Calu3 (cell line): ENCODE data around the gene GRK5. TPM values are rescaled to one million over a fixed set of nuclear protein-coding genes. Genes with fewer than 3 reads are reported as not detected.

Source experiments
- BruUV-seq: library from RNA; stranded (reverse); fragments of 400-500 nt; replicated peaks from 2 replicates; lab custom pipeline; 2021; lab: Mats Ljungman, UMichigan
- CTCF ChIA-PET: fragments of 300-600 bp; sonication (Branson Sonifier 250); formaldehyde crosslinking; loops from one replicate; lab custom pipeline; 2022; ENCODE audit warnings: antibody characterized with exemption; lab: Charles Lee
- DNase-seq: peaks from one replicate; pipeline ENCODE4 v3.0.0; 2022
- H3K27ac Mint-ChIP-seq: one replicate; pipeline ENCODE4 v1.8.0; 2022; ENCODE audit warnings: mixed read lengths; ENCODE audit not compliant: unreplicated experiment
- H3K27me3 Mint-ChIP-seq: one replicate; pipeline ENCODE4 v1.8.0; 2022; ENCODE audit warnings: mixed read lengths; ENCODE audit not compliant: unreplicated experiment
- H3K36me3 Mint-ChIP-seq: one replicate; pipeline ENCODE4 v1.8.0; 2022; ENCODE audit warnings: mild to moderate bottlenecking, moderate library complexity, mixed read lengths; ENCODE audit not compliant: insufficient read depth, unreplicated experiment
- H3K4me1 Mint-ChIP-seq: one replicate; pipeline ENCODE4 v1.8.0; 2022; ENCODE audit warnings: mild to moderate bottlenecking, low read depth, mixed read lengths; ENCODE audit not compliant: unreplicated experiment
- H3K4me3 Mint-ChIP-seq: one replicate; pipeline ENCODE4 v1.8.0; 2022; ENCODE audit warnings: mild to moderate bottlenecking, low read depth, moderate library complexity, mixed read lengths; ENCODE audit not compliant: unreplicated experiment
- H3K9me3 Mint-ChIP-seq: one replicate; pipeline ENCODE4 v1.8.0; 2022; ENCODE audit warnings: low read depth, mixed read lengths; ENCODE audit not compliant: unreplicated experiment
- CTCF ChIP-seq: fragments of 200-600 bp; IDR thresholded peaks from one replicate; pipeline ENCODE4 v1.8.0; 2022; ENCODE audit warnings: antibody characterized with exemption; ENCODE audit not compliant: unreplicated experiment
- intact Hi-C: fragments of 100-400 bp; cut with micrococcal nuclease; formaldehyde crosslinking; loops from one replicate; pipeline ENCODE4 v1.10.0; 2022; ENCODE audit not compliant: unreplicated experiment
- total RNA-seq: library from RNA; stranded (reverse); gene quantifications from 2 replicates; pipeline ENCODE4 v1.2.3, GENCODE V29; 2022

GRK5 gene
- total RNA-seq, 1 experiment from 2014 or later = 4.4 TPM

GRCh38 chr10:119393421-119393820, 186.1 kb downstream of the GRK5 start:
- H3K27me3 Mint-ChIP-seq = no peaks in the 10 kb centered on the region
- CTCF ChIA-PET = no interaction called here
- DNase-seq = no peak
- TF ChIP-seq CTCF = no peak
- H3K27ac Mint-ChIP-seq = no peak overlapping the region
- intact Hi-C loops = no loop called here
- no peaks in the 10 kb centered on the region for H3K36me3 Mint-ChIP-seq
- H3K9me3 Mint-ChIP-seq = no peaks in the 10 kb centered on the region
- H3K4me1 Mint-ChIP-seq = no peaks in the 10 kb centered on the region
- no peak overlapping the region for H3K4me3 Mint-ChIP-seq
- no TSS peak for BruUV-seq

- intact Hi-C loops = no loop called here
- DNase-seq = no peak
- no peak overlapping the region for H3K27ac Mint-ChIP-seq
These were observed 186.5 kb downstream of the GRK5 start for GRCh38 chr10:119393845-119394244.

GRCh38 chr10:119394657-119395279, 187.4 kb downstream of the GRK5 start:
- Mint-ChIP-seq H3K36me3 (no peaks in the 10 kb centered on the region), H3K4me3 (no peak overlapping the region), H3K9me3 (no peaks in the 10 kb centered on the region), H3K27ac (no peak overlapping the region), H3K4me1 (no peaks in the 10 kb centered on the region), H3K27me3 (no peaks in the 10 kb centered on the region)
- no peak for DNase-seq
- TF ChIP-seq CTCF = no peak
- intact Hi-C loops = no loop called here
- CTCF ChIA-PET = no interaction called here
- BruUV-seq = no TSS peak

More at GRCh38 chr10:119393845-119394244, 186.5 kb downstream of the GRK5 start:
- Mint-ChIP-seq H3K4me1 (no peaks in the 10 kb centered on the region), H3K4me3 (no peak overlapping the region), H3K27me3 (no peaks in the 10 kb centered on the region), H3K9me3 (no peaks in the 10 kb centered on the region), H3K36me3 (no peaks in the 10 kb centered on the region)
- CTCF ChIA-PET = no interaction called here
- no TSS peak for BruUV-seq
- no peak for TF ChIP-seq CTCF

GRCh38 chr10:119395280-119396007, 188.1 kb downstream of the GRK5 start:
- intact Hi-C loops = no loop called here
- Mint-ChIP-seq H3K27ac (no peak overlapping the region), H3K36me3 (no peaks in the 10 kb centered on the region), H3K4me3 (no peak overlapping the region), H3K27me3 (no peaks in the 10 kb centered on the region), H3K4me1 (no peaks in the 10 kb centered on the region), H3K9me3 (no peaks in the 10 kb centered on the region)
- CTCF ChIA-PET = no interaction called here
- BruUV-seq = no TSS peak
- TF ChIP-seq CTCF = no peak
- DNase-seq = no peak
